Measurements from ENCODE around the gene ZNF860. TPM values are rescaled to one million over a fixed set of nuclear protein-coding genes. Genes with fewer than 3 reads are reported as not detected.
A peak's percentile ranks its signal among the peaks of the same experiment; 100 is the strongest.

The ZNF860 gene
- total RNA-seq, 1 experiment from 2014 or later, result 22.4 TPM

DNA sequence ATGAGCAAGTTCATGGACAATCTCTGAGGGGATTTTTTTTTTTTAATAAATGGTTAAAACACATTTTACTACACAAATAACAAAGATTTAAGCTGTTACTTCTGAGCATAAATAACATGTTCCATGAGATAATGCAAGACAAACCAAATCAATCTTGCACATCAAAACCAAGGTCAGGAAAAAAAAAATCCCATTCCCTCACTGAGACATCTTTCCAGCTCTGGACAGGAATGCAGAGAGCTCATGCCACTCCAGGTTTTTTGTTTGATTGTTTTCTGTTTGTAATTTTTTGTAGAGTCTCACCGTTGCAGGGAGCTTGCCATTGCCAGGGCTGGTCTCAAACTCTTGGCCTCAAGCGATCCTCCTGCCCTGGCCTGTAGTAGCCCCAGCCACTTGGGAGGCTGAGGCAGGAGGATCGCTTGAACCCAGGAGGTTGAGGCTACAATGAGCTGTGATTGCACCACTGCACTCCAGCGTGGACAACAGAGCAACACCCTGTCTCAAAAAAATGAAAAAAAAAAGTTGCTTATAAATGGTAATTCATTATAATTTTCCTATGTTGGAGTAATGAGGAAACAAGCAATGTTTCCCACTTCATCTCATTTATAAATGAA, 14.5 kb upstream of the ZNF860 start:
- no peaks in the 10 kb centered on the region for H3K9me2 ChIP-seq (replicated peaks; ENCODE audit: insufficient read depth, low read length)
- H3K4me1 ChIP-seq (ENCODE audit: low read length), result peaks cover 86% of the 10 kb centered on the region
- no peaks in the 10 kb centered on the region for H3K27me3 ChIP-seq (ENCODE audit: low read length)
- no peaks in the 10 kb centered on the region for H3K9me3 ChIP-seq (ENCODE audit: low read length)
- H3K4me3 ChIP-seq (ENCODE audit: low read length), result no peak overlapping the region
- H3K4me2 ChIP-seq (ENCODE audit: low read depth, low read length, poor library complexity, severe bottlenecking), result peak overlapping the region; percentile 13
- peaks cover 20% of the 10 kb centered on the region for H3K36me3 ChIP-seq (ENCODE audit: insufficient read depth, low read length)
- H2AFZ ChIP-seq (ENCODE audit: low read length), result no peak overlapping the region
- DNase-seq, result no peak
- H3K79me2 ChIP-seq (ENCODE audit: low read length), result peaks cover 92% of the 10 kb centered on the region
- no peak overlapping the region for H3K9ac ChIP-seq (ENCODE audit: low read length)
- peak overlapping the region; percentile 98 for H3K27ac ChIP-seq (ENCODE audit: low read length)
- no peaks in the 10 kb centered on the region for H4K20me1 ChIP-seq (ENCODE audit: insufficient read depth, low read depth, low read length)

DNA sequence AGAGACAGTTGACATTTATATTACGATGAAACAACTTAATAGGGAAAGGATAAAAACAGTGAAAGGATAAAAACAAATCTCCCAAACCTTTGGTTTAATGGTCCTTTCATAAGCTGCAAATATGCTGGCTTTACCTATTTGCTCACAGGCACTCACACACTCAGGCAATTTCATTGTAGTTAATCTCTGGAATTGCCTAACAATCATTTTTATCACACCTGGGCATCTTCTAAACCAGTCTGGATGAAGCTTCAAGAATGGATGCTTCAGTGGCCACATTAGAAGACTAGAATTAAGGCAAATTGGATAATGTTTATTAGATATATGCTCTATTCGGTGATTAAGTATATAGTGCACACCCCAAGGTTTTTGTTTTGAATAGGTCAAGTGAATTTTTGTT, 14.0 kb upstream of the ZNF860 start:
- Histone ChIP-seq H4K20me1 (ENCODE audit: insufficient read depth, low read depth, low read length) (no peaks in the 10 kb centered on the region), H3K27ac (ENCODE audit: low read length) (peak overlapping the region; percentile 98), H3K4me2 (ENCODE audit: low read depth, low read length, poor library complexity, severe bottlenecking) (no peak overlapping the region), H3K79me2 (ENCODE audit: low read length) (peaks cover 92% of the 10 kb centered on the region), H3K36me3 (ENCODE audit: insufficient read depth, low read length) (peaks cover 20% of the 10 kb centered on the region), H3K4me3 (ENCODE audit: low read length) (no peak overlapping the region), H3K9me3 (ENCODE audit: low read length) (no peaks in the 10 kb centered on the region), H3K9me2 (replicated peaks; ENCODE audit: insufficient read depth, low read length) (no peaks in the 10 kb centered on the region), H3K4me1 (ENCODE audit: low read length) (peaks cover 86% of the 10 kb centered on the region), H2AFZ (ENCODE audit: low read length) (no peak overlapping the region), H3K27me3 (ENCODE audit: low read length) (no peaks in the 10 kb centered on the region), H3K9ac (ENCODE audit: low read length) (no peak overlapping the region)
- peak; percentile 45 for DNase-seq

DNA sequence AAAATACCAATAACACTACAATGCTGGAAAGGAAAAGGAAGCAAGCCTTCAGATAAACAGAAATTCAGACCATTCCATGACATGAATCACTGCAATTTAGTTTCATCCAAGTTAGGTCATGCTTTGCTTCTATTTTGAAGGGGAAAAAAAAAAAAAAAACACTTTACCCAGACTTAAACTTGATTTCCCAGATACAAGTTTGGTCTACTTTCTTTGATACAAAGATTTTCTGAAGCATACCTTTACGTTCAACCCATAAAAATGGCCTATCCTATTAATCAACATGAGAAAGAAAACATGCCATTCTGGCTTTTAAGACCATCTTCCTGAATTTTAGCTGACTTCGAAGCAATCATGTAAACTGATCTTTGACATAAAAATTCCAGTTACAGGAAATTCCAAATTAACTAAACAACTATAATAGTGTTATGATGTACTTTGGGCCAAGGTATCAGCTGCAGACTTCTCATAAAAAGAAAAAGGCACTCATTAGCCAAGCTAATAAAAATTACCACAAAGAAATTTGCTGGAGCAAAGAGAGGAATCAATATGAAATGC, 13.1 kb upstream of the ZNF860 start:
- Histone ChIP-seq H3K9me3 (ENCODE audit: low read length) (no peaks in the 10 kb centered on the region), H3K9me2 (replicated peaks; ENCODE audit: insufficient read depth, low read length) (no peaks in the 10 kb centered on the region), H2AFZ (ENCODE audit: low read length) (no peak overlapping the region), H3K9ac (ENCODE audit: low read length) (peak overlapping the region; percentile 62; the same call in 1 of the 2 replicates), H3K36me3 (ENCODE audit: insufficient read depth, low read length) (peaks cover 20% of the 10 kb centered on the region), H4K20me1 (ENCODE audit: insufficient read depth, low read depth, low read length) (no peaks in the 10 kb centered on the region), H3K4me2 (ENCODE audit: low read depth, low read length, poor library complexity, severe bottlenecking) (peak overlapping the region; percentile 81), H3K79me2 (ENCODE audit: low read length) (peaks cover 92% of the 10 kb centered on the region), H3K27me3 (ENCODE audit: low read length) (no peaks in the 10 kb centered on the region), H3K4me1 (ENCODE audit: low read length) (peaks cover 86% of the 10 kb centered on the region), H3K4me3 (ENCODE audit: low read length) (no peak overlapping the region), H3K27ac (ENCODE audit: low read length) (peak overlapping the region; percentile 98)
- DNase-seq, result no peak

DNA sequence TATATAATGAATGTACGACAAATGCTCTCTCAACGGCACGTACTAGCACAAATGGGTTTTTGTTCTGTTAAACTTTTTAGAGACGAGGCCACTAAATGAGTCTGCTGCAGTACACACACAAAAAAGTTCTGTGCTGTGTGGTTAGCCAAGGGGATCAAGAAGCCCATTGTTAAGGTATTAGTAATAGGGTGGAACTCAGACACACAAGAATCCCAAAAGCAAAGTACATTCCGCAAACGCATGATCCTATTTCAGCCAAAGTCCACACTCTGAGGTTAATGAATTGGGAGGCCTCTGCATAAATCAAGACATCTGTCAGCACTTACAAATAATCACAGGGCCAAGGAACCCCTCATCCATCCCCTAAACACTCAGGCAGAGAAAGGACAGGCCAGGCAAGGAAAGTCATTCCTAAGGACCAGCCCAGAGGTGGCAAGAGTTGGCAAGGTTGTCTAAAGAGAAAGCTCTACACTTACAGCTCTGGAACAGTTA, 12.6 kb upstream of the ZNF860 start:
- H3K27ac ChIP-seq (ENCODE audit: low read length), result peak overlapping the region; percentile 98
- no peak overlapping the region for H2AFZ ChIP-seq (ENCODE audit: low read length)
- peaks cover 92% of the 10 kb centered on the region for H3K79me2 ChIP-seq (ENCODE audit: low read length)

DNA sequence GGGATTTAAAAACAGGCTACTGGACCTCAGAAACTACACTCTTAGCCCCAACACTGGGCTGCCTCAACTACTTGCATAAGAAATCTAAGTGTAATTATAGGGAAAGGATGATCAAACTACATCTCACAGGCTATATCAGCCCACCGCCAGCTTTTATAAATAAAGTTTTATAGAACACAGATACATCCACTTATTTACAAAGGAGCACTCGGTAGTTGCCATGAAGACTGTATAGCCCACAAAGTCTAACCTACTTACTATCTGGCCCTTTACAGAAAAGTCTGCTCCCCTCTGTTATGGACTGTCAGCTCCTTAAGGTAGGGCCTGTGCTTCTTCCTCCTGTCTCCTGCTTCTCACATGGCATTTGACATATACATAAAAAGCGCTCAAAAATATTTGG, 9.9 kb upstream of the ZNF860 start:
- Histone ChIP-seq H3K4me2 (ENCODE audit: low read depth, low read length, poor library complexity, severe bottlenecking) (peak overlapping the region; percentile 81), H2AFZ (ENCODE audit: low read length) (no peak overlapping the region), H3K27me3 (ENCODE audit: low read length) (no peaks in the 10 kb centered on the region), H3K9me3 (ENCODE audit: low read length) (no peaks in the 10 kb centered on the region), H3K79me2 (ENCODE audit: low read length) (peaks cover 99% of the 10 kb centered on the region), H3K4me1 (ENCODE audit: low read length) (peaks cover 100% of the 10 kb centered on the region), H3K36me3 (ENCODE audit: insufficient read depth, low read length) (peaks cover 31% of the 10 kb centered on the region), H3K4me3 (ENCODE audit: low read length) (peak overlapping the region; percentile 50), H4K20me1 (ENCODE audit: insufficient read depth, low read depth, low read length) (no peaks in the 10 kb centered on the region), H3K27ac (ENCODE audit: low read length) (peak overlapping the region; percentile 98), H3K9ac (ENCODE audit: low read length) (peak overlapping the region; percentile 68), H3K9me2 (replicated peaks; ENCODE audit: insufficient read depth, low read length) (no peaks in the 10 kb centered on the region)
- DNase-seq, result peak; percentile 59

More for the DNA sequence above, 12.6 kb upstream of the ZNF860 start:
- Histone ChIP-seq H3K27me3 (ENCODE audit: low read length) (no peaks in the 10 kb centered on the region), H3K9ac (ENCODE audit: low read length) (peak overlapping the region; percentile 62), H3K4me1 (ENCODE audit: low read length) (peaks cover 86% of the 10 kb centered on the region), H4K20me1 (ENCODE audit: insufficient read depth, low read depth, low read length) (no peaks in the 10 kb centered on the region), H3K36me3 (ENCODE audit: insufficient read depth, low read length) (peaks cover 20% of the 10 kb centered on the region), H3K4me3 (ENCODE audit: low read length) (peak overlapping the region; percentile 31; the same call in 1 of the 2 replicates), H3K9me3 (ENCODE audit: low read length) (no peaks in the 10 kb centered on the region), H3K9me2 (replicated peaks; ENCODE audit: insufficient read depth, low read length) (no peaks in the 10 kb centered on the region), H3K4me2 (ENCODE audit: low read depth, low read length, poor library complexity, severe bottlenecking) (peak overlapping the region; percentile 81)
- DNase-seq, result peak; percentile 49

DNA sequence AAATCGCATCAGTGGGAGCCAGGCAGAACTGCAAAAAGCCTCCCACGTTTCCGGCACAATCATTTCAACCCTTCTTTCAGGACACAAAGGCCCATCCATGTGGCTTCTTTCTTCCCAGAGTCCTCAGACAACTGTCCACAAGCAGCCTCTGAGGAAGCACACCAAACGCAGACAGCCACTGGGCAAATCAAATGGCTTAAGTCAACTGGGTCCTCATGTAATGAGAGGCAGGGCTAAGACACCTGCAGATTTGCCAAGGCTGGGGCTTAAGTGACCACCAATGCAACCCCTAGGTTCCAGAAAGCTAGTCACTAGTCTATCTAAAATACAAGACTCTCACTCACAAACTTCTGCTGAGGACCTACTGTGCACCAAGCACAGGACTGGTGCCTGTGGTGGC, 8.5 kb upstream of the ZNF860 start:
- Histone ChIP-seq H3K79me2 (ENCODE audit: low read length) (peaks cover 99% of the 10 kb centered on the region), H3K27ac (ENCODE audit: low read length) (peak overlapping the region; percentile 98), H3K9ac (ENCODE audit: low read length) (peak overlapping the region; percentile 68), H3K4me1 (ENCODE audit: low read length) (peaks cover 100% of the 10 kb centered on the region), H2AFZ (ENCODE audit: low read length) (no peak overlapping the region), H3K4me3 (ENCODE audit: low read length) (peak overlapping the region; percentile 50), H4K20me1 (ENCODE audit: insufficient read depth, low read depth, low read length) (no peaks in the 10 kb centered on the region), H3K27me3 (ENCODE audit: low read length) (no peaks in the 10 kb centered on the region), H3K4me2 (ENCODE audit: low read depth, low read length, poor library complexity, severe bottlenecking) (peak overlapping the region; percentile 81), H3K9me2 (replicated peaks; ENCODE audit: insufficient read depth, low read length) (no peaks in the 10 kb centered on the region), H3K9me3 (ENCODE audit: low read length) (no peaks in the 10 kb centered on the region), H3K36me3 (ENCODE audit: insufficient read depth, low read length) (peaks cover 31% of the 10 kb centered on the region)
- DNase-seq, result peak; percentile 61

DNA sequence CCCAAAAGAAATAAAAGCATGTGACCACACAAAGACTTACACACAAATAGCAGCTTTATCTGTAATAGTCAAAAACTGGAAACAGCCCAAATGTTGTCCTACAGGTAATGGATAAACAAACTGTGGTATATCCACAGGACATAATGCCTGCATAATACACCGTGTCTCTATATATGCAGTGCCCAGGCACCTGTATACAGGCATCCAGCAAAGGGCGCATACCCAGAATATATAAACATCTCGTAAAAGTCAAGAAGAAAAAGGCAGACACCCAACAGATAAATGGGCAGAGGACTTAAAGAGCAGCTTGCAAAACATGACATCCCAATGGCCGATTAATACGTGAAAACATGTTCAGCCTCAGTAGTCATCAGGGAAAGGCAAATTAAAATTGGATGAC, 7.7 kb upstream of the ZNF860 start:
- peak; percentile 57 for DNase-seq
- H3K4me3 ChIP-seq (ENCODE audit: low read length), result peak overlapping the region; percentile 50

DNA sequence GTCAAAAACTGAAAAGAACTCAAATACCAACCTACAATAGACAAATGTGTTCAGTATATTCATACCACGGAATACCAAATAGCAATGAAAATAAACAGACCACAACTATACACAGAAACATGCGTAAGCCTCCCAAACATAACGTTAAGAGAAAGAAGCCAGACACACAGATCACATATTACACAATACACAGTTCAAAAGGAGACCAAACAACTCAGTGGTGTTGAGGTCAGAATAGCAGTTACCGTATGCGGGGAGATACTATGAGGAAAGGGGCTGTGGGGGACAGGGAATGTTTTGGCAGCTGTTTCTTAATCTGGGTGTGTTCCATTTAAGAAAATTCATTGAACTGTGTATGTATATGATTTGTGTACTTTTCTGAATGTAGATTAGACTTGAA, 7.1 kb upstream of the ZNF860 start:
- DNase-seq, result peak; percentile 62
- peaks cover 100% of the 10 kb centered on the region for H3K4me1 ChIP-seq (ENCODE audit: low read length)
- peaks cover 99% of the 10 kb centered on the region for H3K79me2 ChIP-seq (ENCODE audit: low read length)
- peak overlapping the region; percentile 68 for H3K9ac ChIP-seq (ENCODE audit: low read length)
- no peaks in the 10 kb centered on the region for H3K9me3 ChIP-seq (ENCODE audit: low read length)
- peak overlapping the region; percentile 50 for H3K4me3 ChIP-seq (ENCODE audit: low read length)
- H3K9me2 ChIP-seq (replicated peaks; ENCODE audit: insufficient read depth, low read length), result no peaks in the 10 kb centered on the region
- no peak overlapping the region for H2AFZ ChIP-seq (ENCODE audit: low read length)
- no peaks in the 10 kb centered on the region for H3K27me3 ChIP-seq (ENCODE audit: low read length)
- peak overlapping the region; percentile 98 for H3K27ac ChIP-seq (ENCODE audit: low read length)
- no peaks in the 10 kb centered on the region for H4K20me1 ChIP-seq (ENCODE audit: insufficient read depth, low read depth, low read length)
- H3K4me2 ChIP-seq (ENCODE audit: low read depth, low read length, poor library complexity, severe bottlenecking), result peak overlapping the region; percentile 81
- peaks cover 38% of the 10 kb centered on the region for H3K36me3 ChIP-seq (ENCODE audit: insufficient read depth, low read length)

More for the DNA sequence above, 7.7 kb upstream of the ZNF860 start:
- peak overlapping the region; percentile 68 for H3K9ac ChIP-seq (ENCODE audit: low read length)
- H3K9me3 ChIP-seq (ENCODE audit: low read length), result no peaks in the 10 kb centered on the region
- H4K20me1 ChIP-seq (ENCODE audit: insufficient read depth, low read depth, low read length), result no peaks in the 10 kb centered on the region
- H3K27ac ChIP-seq (ENCODE audit: low read length), result peak overlapping the region; percentile 98
- no peaks in the 10 kb centered on the region for H3K9me2 ChIP-seq (replicated peaks; ENCODE audit: insufficient read depth, low read length)
- H3K4me1 ChIP-seq (ENCODE audit: low read length), result peaks cover 100% of the 10 kb centered on the region
- H3K36me3 ChIP-seq (ENCODE audit: insufficient read depth, low read length), result peaks cover 38% of the 10 kb centered on the region
- H3K4me2 ChIP-seq (ENCODE audit: low read depth, low read length, poor library complexity, severe bottlenecking), result peak overlapping the region; percentile 81
- peaks cover 99% of the 10 kb centered on the region for H3K79me2 ChIP-seq (ENCODE audit: low read length)
- no peaks in the 10 kb centered on the region for H3K27me3 ChIP-seq (ENCODE audit: low read length)
- no peak overlapping the region for H2AFZ ChIP-seq (ENCODE audit: low read length)
